ENCODE data around the gene CNTFR.

The CNTFR gene

DNA sequence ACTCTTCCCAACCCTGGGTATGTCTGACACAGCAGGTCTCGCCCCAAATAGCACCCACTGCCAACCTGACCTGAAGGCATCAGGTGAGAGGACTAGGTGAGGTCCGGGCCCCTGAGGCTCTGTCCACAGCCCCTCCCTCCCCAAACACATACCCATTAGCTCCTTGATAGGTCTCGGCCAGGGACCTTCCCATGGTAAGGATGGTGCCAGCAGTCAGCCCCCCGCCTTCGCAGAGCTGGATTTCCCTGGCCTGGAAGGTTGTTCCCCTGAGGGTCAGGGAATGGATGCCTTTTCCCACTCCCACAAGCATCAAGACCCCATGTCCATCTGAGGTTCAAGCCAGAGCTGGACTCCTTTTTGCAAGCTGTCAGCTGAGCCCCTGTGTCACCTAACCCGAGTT is 69.4 kb downstream of the CNTFR start:
- no peak overlapping the region for H3K4me3 ChIP-seq (ENCODE audit: low read depth, low read length)
- TF ChIP-seq CTCF (IDR thresholded peaks at IDR 0.05; ENCODE audit: borderline replicate concordance, insufficient read depth, low read depth, low read length): no peak

- no peak overlapping the region for H3K4me3 ChIP-seq (ENCODE audit: low read depth, low read length)
- TF ChIP-seq CTCF (IDR thresholded peaks at IDR 0.05; ENCODE audit: borderline replicate concordance, insufficient read depth, low read depth, low read length): no peak
Measured at GRCh38 chr9:34519321-34520020, 70.1 kb downstream of the CNTFR start.

GRCh38 chr9:34518896-34519295 is 70.6 kb downstream of the CNTFR start:
- H3K4me3 ChIP-seq (ENCODE audit: low read depth, low read length): no peak overlapping the region
- no peak for TF ChIP-seq CTCF (IDR thresholded peaks at IDR 0.05; ENCODE audit: borderline replicate concordance, insufficient read depth, low read depth, low read length)

DNA sequence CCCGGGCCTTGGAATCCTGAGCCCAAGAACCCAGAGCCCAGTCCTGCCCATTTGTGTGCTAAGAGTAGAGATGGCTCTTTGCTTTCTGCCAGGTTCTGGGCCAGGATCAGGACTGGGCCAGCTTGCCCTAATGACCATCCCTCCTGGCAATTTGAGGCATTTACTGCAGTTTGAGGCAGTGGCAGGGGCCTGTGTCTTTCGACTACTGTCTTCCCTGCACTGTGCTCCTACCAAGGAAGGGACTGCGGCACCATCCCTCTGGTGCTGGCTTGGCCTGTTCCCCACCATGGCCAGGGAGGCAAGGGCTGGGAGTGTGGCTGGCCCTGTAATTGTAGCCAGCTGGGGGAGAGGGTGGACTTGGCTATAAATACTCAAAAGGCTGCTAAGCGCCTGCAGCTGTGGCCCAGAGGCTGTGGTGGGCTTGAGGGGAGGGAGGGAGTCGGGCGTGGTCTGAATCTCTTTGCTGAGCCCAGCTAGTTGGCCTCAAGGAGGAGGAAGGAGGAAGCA is 71.4 kb downstream of the CNTFR start:
- no peak overlapping the region for H3K4me3 ChIP-seq (ENCODE audit: low read depth, low read length)
- no peak for TF ChIP-seq CTCF (IDR thresholded peaks at IDR 0.05; ENCODE audit: borderline replicate concordance, insufficient read depth, low read depth, low read length)

- no peak for TF ChIP-seq CTCF (IDR thresholded peaks at IDR 0.05; ENCODE audit: borderline replicate concordance, insufficient read depth, low read depth, low read length)
- no peak overlapping the region for H3K4me3 ChIP-seq (ENCODE audit: low read depth, low read length)
Measured at GRCh38 chr9:34517185-34517584, 72.3 kb downstream of the CNTFR start.

GRCh38 chr9:34515959-34516358 is 73.6 kb downstream of the CNTFR start:
- H3K4me3 ChIP-seq (ENCODE audit: low read depth, low read length): no peak overlapping the region
- TF ChIP-seq CTCF (IDR thresholded peaks at IDR 0.05; ENCODE audit: borderline replicate concordance, insufficient read depth, low read depth, low read length): no peak

DNA sequence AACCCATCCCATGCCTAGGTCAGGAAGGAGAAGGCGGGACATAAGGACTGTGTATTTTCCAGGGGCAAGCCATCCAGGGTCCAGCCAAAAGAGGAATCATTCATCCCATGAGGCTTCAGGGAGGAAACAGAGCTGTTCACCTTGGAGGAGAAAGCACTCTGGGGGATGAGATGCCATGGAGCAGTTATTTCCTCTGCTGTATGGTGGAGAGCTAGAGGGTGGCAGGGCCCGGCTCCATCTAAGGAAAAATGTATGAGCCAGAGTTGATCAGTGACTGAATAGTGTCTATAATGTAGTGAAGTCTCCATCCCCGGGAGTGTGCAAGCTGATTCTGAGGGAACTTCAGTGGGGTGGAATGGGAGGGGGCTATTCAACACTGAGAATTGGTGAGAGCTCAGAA is 74.7 kb downstream of the CNTFR start:
- H3K4me3 ChIP-seq (ENCODE audit: low read depth, low read length): no peak overlapping the region
- TF ChIP-seq CTCF (IDR thresholded peaks at IDR 0.05; ENCODE audit: borderline replicate concordance, insufficient read depth, low read depth, low read length): no peak
